ENCODE data around the gene MYO7B. TPM values are rescaled to one million over a fixed set of nuclear protein-coding genes. Genes with fewer than 3 reads are reported as not detected.
A peak's percentile ranks its signal among the peaks of the same experiment; 100 is the strongest.

The MYO7B gene
- total and polyA plus RNA-seq, 9 of the 15 experiments (the other 6 are each of a cell fraction or from before 2014, with no cell fraction given): 0.08 TPM; not detected in 8

- no peak overlapping the region for H3K9ac ChIP-seq (ENCODE audit: insufficient read depth in 1 of 2, low read depth in 2 of 2, low read length in 2 of 2)
- TF ChIP-seq MAX (CRISPR knock-in tag; IDR thresholded peaks at IDR 0.05): no peak
- no peak for TF ChIP-seq STAT5A (IDR thresholded peaks at IDR 0.05; ENCODE audit: borderline replicate concordance, low read length)
- TF ChIP-seq CREBBP (IDR thresholded peaks at IDR 0.05; ENCODE audit: low read depth, low read length): peak; percentile 16
- H3K79me2 ChIP-seq (ENCODE audit: control insufficient read depth, insufficient read depth, low read length): no peaks in the 10 kb centered on the region
- peaks cover 12% of the 10 kb centered on the region in 2 experiments; a peak in 4 of 5 replicates for H3K4me1 ChIP-seq (replicated peaks in 1 of 2; ENCODE audit: control insufficient read depth in 2 of 2, insufficient read depth in 2 of 2, low read length in 2 of 2)
- H3K27ac ChIP-seq (ENCODE audit: extremely low read depth, low read depth, low read length): no peak overlapping the region
- H3K4me2 ChIP-seq (ENCODE audit: insufficient read depth, low read length): no peak overlapping the region
- intact Hi-C loops (cut with micrococcal nuclease) (no loop called here), in situ Hi-C loops (cut with MboI) (no loop called here)
- no peaks in the 10 kb centered on the region for H3K9me3 ChIP-seq (replicated peaks; ENCODE audit: control insufficient read depth, insufficient read depth, low read depth, low read length)
- POLR2A ChIA-PET: no interaction called here
- FAIRE-seq (no peak), DNase-seq (ENCODE audit: extremely low read depth in 1 of 4, low spot score in 3 of 4) (no peak), ATAC-seq (no peak)
- no peaks in the 10 kb centered on the region for H4K20me1 ChIP-seq (replicated peaks; ENCODE audit: control insufficient read depth, insufficient read depth, low read length)
- no peak overlapping the region for H2AFZ ChIP-seq (ENCODE audit: low read depth, low read length)
- no TSS peak for BruUV-seq (replicated peaks)
- no peak overlapping the region for H3K4me3 ChIP-seq
- CTCF ChIA-PET (ENCODE audit: low intra/inter-chr PET ratio): no interaction called here
- no peaks in the 10 kb centered on the region for H3K36me3 ChIP-seq (ENCODE audit: control insufficient read depth, insufficient read depth, low read length)
- no peaks in the 10 kb centered on the region for H3K9me1 ChIP-seq (ENCODE audit: control insufficient read depth, insufficient read depth, low read length)
- WGBS (ENCODE audit: insufficient coverage, low coverage, missing lambda C conversion rate): 4% methylated on average over 3 of the region's 3 CpGs
- H3K27me3 ChIP-seq (ENCODE audit: control insufficient read depth in 2 of 2, insufficient read depth in 2 of 2, low read length in 2 of 2): peaks cover 8 to 38% of the 10 kb centered on the region in 2 experiments; a peak in 4 of 5 replicates
Measured at GRCh38 chr2:127546797-127547196, 11.3 kb downstream of the MYO7B start.

DNA sequence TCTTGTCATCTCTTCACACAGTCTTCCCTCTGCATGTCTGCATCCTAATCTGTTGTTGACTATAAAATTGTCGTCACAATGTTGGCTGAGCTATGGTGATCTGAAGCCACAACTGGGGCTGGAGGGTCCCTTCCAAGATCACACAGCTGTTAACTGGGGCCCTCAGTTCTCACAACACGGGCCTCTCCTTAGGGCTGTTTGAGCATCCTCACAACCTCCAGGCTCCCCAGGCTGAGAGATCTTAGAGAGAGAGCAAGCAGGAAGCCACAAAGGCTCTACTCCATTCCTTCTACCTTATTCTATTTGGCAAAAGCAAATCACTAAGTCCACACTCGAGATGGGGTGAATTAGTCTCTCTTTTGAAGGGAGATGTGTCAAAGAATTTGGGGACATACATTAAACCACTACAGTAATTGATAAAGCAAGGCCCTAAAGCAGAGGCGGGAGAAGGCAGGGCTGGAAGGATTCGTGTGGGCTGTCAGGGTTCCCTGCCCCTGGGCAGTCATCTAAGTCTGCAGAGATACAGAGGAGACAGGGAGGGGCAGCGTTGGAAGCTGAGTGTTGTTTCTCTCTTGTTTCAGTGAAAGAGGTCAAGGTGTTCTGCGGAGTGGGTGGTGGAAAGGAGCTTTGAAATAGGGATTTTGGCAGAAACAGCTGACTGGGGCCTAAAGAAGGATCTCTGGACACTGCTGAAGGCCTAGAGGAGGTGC is 15.9 kb downstream of the MYO7B start:
- H4K20me1 ChIP-seq (replicated peaks; ENCODE audit: control insufficient read depth, insufficient read depth, low read length): no peaks in the 10 kb centered on the region
- no peaks in the 10 kb centered on the region for H3K9me1 ChIP-seq (ENCODE audit: control insufficient read depth, insufficient read depth, low read length)
- H3K27me3 ChIP-seq (ENCODE audit: control insufficient read depth in 2 of 2, insufficient read depth in 2 of 2, low read length in 2 of 2): peaks cover 15 to 37% of the 10 kb centered on the region in 2 experiments
- BruUV-seq (replicated peaks): no TSS peak
- no peak overlapping the region for H2AFZ ChIP-seq (ENCODE audit: low read depth, low read length)
- no peak for DNase-seq (ENCODE audit: extremely low read depth in 1 of 4, low spot score in 3 of 4)
- CTCF ChIA-PET (ENCODE audit: low intra/inter-chr PET ratio): no interaction called here
- H3K79me2 ChIP-seq (ENCODE audit: control insufficient read depth, insufficient read depth, low read length): no peaks in the 10 kb centered on the region
- no peak overlapping the region for H3K9ac ChIP-seq (ENCODE audit: insufficient read depth in 1 of 2, low read depth in 2 of 2, low read length in 2 of 2)
- POLR2A ChIA-PET: interaction anchor here (0.5 to 1.4 kb wide), 4 partner anchors 12 to 132 kb away, joined by 3 to 4 read pairs (median 3); no protein-coding TSS in a partner anchor
- FAIRE-seq: no peak
- no peaks in the 10 kb centered on the region for H3K4me1 ChIP-seq (replicated peaks in 1 of 2; ENCODE audit: control insufficient read depth in 2 of 2, insufficient read depth in 2 of 2, low read length in 2 of 2)
- H3K27ac ChIP-seq (ENCODE audit: extremely low read depth, low read depth, low read length): no peak overlapping the region
- no peaks in the 10 kb centered on the region for H3K9me3 ChIP-seq (replicated peaks; ENCODE audit: control insufficient read depth, insufficient read depth, low read depth, low read length)
- no peaks in the 10 kb centered on the region for H3K36me3 ChIP-seq (ENCODE audit: control insufficient read depth, insufficient read depth, low read length)
- no peak overlapping the region for H3K4me3 ChIP-seq
- intact Hi-C loops (cut with micrococcal nuclease): no loop called here
- no peak for ATAC-seq
- in situ Hi-C loops (cut with MboI): no loop called here
- no peak overlapping the region for H3K4me2 ChIP-seq (ENCODE audit: insufficient read depth, low read length)
- 0% methylated on average over 7 of the region's 7 CpGs for WGBS (ENCODE audit: insufficient coverage, low coverage, missing lambda C conversion rate)
- TF ChIP-seq, protein P1, sequence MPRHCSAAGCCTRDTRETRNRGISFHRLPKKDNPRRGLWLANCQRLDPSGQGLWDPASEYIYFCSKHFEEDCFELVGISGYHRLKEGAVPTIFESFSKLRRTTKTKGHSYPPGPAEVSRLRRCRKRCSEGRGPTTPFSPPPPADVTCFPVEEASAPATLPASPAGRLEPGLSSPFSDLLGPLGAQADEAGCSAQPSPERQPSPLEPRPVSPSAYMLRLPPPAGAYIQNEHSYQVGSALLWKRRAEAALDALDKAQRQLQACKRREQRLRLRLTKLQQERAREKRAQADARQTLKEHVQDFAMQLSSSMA (CRISPR knock-in tag; IDR thresholded peaks at IDR 0.05): no peak
- TF ChIP-seq, protein P2, sequence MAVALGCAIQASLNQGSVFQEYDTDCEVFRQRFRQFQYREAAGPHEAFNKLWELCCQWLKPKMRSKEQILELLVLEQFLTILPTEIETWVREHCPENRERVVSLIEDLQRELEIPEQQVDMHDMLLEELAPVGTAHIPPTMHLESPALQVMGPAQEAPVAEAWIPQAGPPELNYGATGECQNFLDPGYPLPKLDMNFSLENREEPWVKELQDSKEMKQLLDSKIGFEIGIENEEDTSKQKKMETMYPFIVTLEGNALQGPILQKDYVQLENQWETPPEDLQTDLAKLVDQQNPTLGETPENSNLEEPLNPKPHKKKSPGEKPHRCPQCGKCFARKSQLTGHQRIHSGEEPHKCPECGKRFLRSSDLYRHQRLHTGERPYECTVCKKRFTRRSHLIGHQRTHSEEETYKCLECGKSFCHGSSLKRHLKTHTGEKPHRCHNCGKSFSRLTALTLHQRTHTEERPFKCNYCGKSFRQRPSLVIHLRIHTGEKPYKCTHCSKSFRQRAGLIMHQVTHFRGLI (CRISPR knock-in tag; IDR thresholded peaks at IDR 0.05): no peak
- TF ChIP-seq ZNF592 (IDR thresholded peaks at IDR 0.05): no peak
- TF ChIP-seq ZNF324 (CRISPR knock-in tag; IDR thresholded peaks at IDR 0.05): no peak
- TF ChIP-seq SREBF2 (CRISPR knock-in tag; IDR thresholded peaks at IDR 0.05): no peak

Measured in K562 (cell line).